ENCODE measurements around the gene NOC2L. TPM values are rescaled to one million over a fixed set of nuclear protein-coding genes. Genes with fewer than 3 reads are reported as not detected.

NOC2L gene
- total and polyA plus RNA-seq, 9 of the 15 experiments (the other 6 are each of a cell fraction or from before 2014, with no cell fraction given), result 4.0 to 410 (median 200) TPM

- TF ChIP-seq CC2D1A (IDR thresholded peaks at IDR 0.05) (no peak), ZSCAN29 (IDR thresholded peaks at IDR 0.05) (no peak; the same call in 1 of the 2 replicates), ZNF785 (CRISPR knock-in tag; IDR thresholded peaks at IDR 0.05) (no peak), ZNF174 (CRISPR knock-in tag; IDR thresholded peaks at IDR 0.05) (no peak), NRF1 (conservative IDR thresholded peaks at IDR 0.05 in 1 of 2, IDR thresholded peaks at IDR 0.05 in 1 of 2) (no peak), GTF2A2 (tag; IDR thresholded peaks at IDR 0.05) (no peak), CBX3 (IDR thresholded peaks at IDR 0.05; ENCODE audit: borderline replicate concordance in 1 of 2, low read length in 2 of 2) (no peak), CCAR2 (IDR thresholded peaks at IDR 0.05; ENCODE audit: low read depth, low read length) (no peak), CBFA2T2 (conservative IDR thresholded peaks at IDR 0.05) (peak; percentile 24; the same call in 1 of the 2 replicates), RBM39 (optimal IDR thresholded peaks at IDR 0.05; ENCODE audit: low read depth, low read length) (no peak), EP400 (IDR thresholded peaks at IDR 0.05) (no peak), PCBP2 (IDR thresholded peaks at IDR 0.05; ENCODE audit: low read depth, low read length, poor library complexity, severe bottlenecking) (no peak), NFE2L1 (tag; IDR thresholded peaks at IDR 0.05; ENCODE audit: borderline replicate concordance, low read depth) (no peak), COPS2 (conservative IDR thresholded peaks at IDR 0.05) (no peak), MAFK (IDR thresholded peaks at IDR 0.05; ENCODE audit: low read length) (no peak), CEBPZ (IDR thresholded peaks at IDR 0.05; ENCODE audit: borderline replicate concordance, low read depth, low read length) (no peak), BRF2 (IDR thresholded peaks at IDR 0.05; ENCODE audit: borderline replicate concordance, insufficient read depth, insufficient read length) (no peak), CHCHD3 (CRISPR knock-in tag; IDR thresholded peaks at IDR 0.05) (no peak), ZNF707 (CRISPR knock-in tag; conservative IDR thresholded peaks at IDR 0.05) (no peak), ZNF639 (CRISPR knock-in tag; conservative IDR thresholded peaks at IDR 0.05 in 1 of 2, IDR thresholded peaks at IDR 0.05 in 1 of 2) (no peak)
- TF ChIP-seq, protein P1, sequence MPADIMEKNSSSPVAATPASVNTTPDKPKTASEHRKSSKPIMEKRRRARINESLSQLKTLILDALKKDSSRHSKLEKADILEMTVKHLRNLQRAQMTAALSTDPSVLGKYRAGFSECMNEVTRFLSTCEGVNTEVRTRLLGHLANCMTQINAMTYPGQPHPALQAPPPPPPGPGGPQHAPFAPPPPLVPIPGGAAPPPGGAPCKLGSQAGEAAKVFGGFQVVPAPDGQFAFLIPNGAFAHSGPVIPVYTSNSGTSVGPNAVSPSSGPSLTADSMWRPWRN (IDR thresholded peaks at IDR 0.05; ENCODE audit: low read depth), result peak; percentile 49; the same call in 1 of the 2 replicates
Measured at GRCh38 chr1:921011-921837, 37.8 kb downstream of the NOC2L start (continued).
